GM21367 (cell line): ENCODE results near the gene OR51V1.
A peak's percentile ranks its signal among the peaks of the same experiment; 100 is the strongest.

ENCODE experiments used
- ATAC-seq: cut with Tn5 transposase; IDR thresholded peaks from one replicate; pipeline ENCODE4 v1.9.1; 2021; ENCODE audit not compliant: unreplicated experiment

Gene OR51V1

DNA sequence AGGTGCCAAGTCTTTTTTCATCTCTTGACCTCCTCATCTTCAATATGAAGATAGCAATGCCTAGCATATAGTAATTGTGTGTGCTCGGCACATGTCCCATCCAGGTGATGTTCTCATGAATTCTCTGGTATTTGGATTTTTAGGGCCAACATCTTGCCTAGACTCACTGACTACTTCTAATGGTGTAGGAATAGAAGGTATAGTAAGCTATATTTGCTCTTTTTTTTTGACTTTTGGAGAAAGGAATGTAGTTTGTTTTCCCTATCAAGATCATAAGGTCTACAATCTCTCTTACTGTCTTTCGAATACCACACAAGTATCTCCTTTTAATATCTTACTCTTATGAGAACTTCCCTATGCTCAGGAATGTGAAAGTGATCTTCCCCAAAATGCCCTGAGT is 30.6 kb upstream of the OR51V1 start:
- ATAC-seq = no peak

DNA sequence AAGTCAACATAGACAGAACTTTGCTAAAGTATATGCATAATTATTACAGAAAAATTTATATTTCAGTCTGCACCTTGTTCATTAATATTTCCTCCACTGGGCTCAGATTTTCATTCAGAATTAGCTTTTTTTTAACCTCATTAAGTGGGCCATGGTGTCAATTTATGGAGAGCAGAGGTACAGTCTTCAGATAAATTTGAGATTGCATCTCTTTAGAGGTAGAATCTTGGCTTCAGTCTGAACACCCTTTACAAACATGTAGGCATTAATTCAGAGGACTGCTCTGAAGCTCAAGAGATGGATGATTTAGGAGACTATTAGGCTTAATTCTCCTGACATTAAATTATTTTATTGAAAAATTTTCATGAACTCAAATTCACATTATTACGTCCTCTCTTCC is 29.8 kb upstream of the OR51V1 start:
- no peak for ATAC-seq

DNA sequence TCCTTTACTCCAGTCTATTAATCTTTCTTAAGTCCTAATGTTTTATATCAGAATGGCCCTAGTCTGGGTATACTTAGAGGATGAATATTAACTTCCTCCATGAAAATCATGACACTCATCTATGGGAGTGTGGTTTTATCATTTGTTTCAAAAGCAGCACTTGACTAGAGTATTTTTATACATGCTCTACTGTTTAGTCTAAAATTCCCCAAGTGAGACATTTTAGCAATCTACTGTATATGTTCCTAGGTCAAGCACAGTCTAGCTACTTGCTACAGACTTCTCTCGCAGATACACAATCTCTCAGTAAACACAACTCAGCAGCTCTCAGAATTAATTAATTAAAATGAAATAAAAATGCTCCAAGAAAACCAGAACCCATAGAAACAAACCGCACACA is 29.3 kb upstream of the OR51V1 start:
- ATAC-seq = no peak

DNA sequence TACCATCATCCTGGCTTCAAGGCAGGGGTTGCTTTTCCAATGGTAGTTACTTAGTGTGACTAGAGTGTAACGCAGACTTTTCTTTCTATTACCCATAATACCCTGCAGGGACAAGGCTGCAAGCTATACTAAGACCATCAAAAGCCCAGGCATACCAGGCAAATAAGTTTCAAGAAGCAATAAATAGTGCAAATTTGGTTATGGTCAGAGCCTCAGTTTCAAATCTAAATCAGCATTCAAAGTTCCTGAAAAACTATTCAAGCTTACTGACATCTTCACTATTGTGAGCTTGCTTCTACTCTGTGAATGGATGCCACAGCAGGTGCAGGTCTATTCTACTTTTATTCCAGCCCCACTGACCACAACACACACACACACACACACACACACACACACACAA is 28.9 kb upstream of the OR51V1 start:
- no peak for ATAC-seq

DNA sequence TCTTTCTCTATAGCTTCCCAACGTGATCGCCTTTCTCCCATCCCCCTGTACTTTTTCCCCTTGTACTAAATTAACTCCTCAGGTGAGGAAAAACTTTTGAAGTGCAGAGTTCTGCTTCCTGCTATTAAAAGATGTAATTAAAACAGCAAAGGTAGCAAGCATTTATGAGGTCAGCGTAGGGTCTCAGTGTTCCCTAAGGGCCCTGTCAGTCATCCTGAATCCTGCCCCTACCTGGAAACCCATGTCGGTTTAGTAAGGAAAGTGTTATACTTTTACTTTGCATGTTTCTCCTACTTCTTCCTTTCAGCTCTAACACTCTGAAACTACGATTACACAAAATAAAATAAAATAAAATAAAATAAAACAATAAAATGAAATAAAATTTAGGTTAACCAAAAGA is 27.6 kb upstream of the OR51V1 start:
- no peak for ATAC-seq

DNA sequence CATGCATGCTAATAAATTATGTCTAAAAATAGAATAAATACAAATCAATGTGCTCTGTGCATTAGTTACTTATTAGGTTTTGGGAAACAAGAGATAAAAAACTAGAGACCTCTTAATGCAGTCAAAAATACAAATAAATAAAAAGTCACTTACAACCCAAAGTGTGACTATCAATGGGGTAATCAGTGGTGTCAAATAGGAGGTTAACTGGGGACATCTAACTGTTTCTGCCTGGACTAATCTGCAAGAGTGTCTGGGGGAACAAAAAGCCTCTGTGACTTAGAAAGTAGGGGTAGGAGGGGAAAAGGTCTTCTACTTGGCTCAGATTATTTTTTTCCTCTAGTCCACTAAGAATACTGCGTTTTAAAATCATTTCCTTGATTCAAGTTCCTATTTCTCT is 27.2 kb upstream of the OR51V1 start:
- no peak for ATAC-seq

DNA sequence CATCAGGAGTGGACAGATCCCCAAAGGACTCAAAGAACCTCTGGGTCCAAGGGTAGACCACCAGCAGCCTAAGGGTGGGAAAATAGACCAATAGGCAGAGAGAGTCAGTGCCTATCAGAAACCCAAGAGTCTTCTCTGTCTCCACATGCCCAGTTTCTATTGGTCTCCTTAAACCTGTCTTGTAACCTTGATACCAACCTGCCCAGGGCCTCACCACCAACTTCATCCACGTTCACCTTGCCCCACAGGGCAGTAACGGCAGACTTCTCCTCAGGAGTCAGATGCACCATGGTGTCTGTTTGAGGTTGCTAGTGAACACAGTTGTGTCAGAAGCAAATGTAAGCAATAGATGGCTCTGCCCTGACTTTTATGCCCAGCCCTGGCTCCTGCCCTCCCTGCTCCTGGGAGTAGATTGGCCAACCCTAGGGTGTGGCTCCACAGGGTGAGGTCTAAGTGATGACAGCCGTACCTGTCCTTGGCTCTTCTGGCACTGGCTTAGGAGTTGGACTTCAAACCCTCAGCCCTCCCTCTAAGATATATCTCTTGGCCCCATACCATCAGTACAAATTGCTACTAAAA is 26.3 kb upstream of the OR51V1 start, which contains the start of gene HBB:
Gene HBB (minus strand): TSS at position 340 of the 579 bp plus-strand sequence. CDS start 50 bp downstream, at position 290.
- no peak for ATAC-seq

DNA sequence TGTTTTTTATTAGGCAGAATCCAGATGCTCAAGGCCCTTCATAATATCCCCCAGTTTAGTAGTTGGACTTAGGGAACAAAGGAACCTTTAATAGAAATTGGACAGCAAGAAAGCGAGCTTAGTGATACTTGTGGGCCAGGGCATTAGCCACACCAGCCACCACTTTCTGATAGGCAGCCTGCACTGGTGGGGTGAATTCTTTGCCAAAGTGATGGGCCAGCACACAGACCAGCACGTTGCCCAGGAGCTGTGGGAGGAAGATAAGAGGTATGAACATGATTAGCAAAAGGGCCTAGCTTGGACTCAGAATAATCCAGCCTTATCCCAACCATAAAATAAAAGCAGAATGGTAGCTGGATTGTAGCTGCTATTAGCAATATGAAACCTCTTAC is 25.0 kb upstream of the OR51V1 start:
- ATAC-seq = no peak

DNA sequence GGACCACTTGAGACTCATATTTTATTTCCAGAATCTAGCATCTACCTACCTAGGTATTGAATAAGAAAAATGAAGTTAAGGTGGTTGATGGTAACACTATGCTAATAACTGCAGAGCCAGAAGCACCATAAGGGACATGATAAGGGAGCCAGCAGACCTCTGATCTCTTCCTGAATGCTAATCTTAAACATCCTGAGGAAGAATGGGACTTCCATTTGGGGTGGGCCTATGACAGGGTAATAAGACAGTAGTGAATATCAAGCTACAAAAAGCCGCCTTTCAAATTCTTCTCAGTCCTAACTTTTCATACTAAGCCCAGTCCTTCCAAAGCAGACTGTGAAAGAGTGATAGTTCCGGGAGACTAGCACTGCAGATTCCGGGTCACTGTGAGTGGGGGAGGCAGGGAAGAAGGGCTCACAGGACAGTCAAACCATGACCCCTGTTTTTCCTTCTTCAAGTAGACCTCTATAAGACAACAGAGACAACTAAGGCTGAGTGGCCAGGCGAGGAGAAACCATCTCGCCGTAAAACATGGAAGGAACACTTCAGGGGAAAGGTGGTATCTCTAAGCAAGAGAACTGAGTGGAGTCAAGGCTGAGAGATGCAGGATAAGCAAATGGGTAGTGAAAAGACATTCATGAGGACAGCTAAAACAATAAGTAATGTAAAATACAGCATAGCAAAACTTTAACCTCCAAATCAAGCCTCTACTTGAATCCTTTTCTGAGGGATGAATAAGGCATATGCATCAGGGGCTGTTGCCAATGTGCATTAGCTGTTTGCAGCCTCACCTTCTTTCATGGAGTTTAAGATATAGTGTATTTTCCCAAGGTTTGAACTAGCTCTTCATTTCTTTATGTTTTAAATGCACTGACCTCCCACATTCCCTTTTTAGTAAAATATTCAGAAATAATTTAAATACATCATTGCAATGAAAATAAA is 24.3 kb upstream of the OR51V1 start:
- no peak for ATAC-seq

DNA sequence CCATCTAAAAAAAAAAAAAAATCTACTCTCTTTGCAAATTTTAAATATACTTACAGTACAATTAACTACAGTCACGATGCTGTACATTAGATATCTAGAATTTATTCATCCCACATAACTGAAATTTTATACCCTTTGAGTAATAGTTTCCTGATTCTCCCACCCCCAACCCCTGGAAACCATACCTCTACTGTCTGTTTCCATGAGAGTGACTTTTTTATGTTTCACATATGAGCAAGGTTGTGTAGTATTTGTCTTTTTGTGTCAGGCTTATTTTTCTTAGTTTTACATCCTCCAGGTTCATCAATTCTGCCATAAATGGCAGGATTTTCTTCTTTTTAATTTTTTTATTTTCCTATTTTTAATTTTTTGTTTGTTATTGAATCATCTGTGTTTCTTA is 23.2 kb upstream of the OR51V1 start:
- no peak for ATAC-seq

DNA sequence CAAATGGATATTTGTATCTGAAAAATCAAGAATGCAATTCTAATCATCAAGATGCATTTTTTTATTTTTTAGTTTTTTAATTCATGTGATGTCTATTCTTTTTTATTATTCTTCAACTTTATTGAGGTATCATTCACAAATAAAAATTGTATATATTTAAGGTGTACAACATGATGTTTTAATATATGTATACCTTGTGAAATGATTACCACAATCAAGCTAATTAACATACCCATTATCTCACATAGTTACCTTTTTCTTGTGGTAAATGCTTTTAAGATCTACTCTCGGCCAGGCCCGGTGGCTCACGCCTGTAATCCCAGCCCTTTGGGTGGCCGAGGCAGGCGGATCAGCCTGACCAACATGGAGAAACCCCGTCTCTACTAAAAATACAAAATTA is 22.7 kb upstream of the OR51V1 start:
- no peak for ATAC-seq

DNA sequence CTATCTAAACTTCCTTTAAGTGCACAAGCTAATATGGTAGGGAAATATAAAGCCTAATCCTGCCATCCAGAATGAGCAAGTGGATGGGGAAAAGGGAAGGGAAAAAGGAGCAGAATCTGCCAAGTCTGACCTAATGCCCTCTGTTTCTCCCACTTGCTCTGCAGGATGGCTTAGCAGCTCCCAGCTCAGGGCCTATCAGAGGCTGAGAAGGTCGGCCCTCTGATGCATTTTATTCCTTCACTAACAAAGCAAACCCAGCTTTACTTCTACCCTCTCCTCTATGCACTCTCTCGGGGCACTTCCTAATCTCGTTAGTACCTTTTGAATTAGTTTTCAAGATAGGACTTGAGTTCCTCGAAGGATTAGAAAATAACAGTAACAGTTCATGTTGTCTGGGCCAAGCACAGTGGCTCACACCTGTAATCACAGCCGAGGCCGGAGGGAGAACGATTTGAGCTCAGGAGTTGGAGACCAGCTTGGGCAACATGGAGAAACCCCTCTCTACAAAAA is 9.9 kb upstream of the OR51V1 start:
- ATAC-seq = no peak

DNA sequence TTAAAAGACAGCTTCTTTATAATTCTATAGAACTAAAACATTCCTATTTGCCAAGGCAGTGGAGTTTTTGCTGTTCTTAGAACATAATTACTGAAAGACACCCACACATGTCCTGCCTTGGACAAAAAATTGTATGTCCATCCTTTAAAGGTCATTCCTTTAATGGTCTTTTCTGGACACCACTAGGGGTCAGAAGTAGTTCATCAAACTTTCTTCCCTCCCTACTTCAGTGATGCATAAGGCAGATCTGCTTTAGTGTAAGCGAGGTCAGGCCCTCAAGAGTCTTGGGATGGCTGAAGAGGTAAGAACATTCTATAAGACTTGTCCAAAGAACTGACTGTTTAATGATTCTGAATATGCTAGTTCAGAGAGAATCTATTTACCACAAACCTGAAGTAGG is 4.3 kb upstream of the OR51V1 start:
- ATAC-seq = peak; percentile 68

DNA sequence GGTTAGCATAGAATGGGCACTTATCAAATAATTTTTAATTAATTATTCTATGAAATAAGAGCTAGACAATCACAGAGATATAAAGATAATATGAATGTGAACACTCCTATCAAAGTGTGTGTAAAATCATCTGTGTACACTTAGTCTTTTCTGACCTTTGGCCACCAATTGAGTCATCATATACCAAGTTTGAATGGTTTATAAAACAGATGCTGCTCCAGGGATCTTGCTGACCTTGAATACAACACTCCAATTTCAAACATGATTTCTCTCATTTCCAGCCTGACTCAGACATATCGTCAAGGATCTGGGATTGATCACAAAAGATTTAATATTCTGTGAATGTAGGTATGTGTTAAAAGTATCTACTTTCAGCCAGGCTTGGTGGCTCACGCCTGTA is 2.9 kb upstream of the OR51V1 start:
- no peak for ATAC-seq

DNA sequence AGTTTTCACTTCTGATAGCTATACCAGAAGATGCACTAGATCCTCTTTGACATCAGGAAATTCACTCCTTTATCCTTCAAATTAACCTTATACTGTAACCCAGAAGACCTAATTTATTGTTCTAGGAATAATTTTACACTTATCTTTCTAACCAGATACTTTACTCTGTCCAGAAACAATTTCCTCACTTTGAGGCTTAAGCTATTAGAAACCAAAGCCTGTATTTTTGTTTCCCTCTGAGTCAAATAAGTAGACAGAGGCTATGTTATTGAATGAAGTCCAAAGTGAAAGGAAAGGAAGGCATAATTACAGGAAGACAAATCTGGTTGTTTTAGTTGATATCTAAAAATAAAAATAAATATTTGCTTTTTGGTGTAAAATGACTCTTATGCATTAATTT is 2.2 kb downstream of the OR51V1 start:
- no peak for ATAC-seq

DNA sequence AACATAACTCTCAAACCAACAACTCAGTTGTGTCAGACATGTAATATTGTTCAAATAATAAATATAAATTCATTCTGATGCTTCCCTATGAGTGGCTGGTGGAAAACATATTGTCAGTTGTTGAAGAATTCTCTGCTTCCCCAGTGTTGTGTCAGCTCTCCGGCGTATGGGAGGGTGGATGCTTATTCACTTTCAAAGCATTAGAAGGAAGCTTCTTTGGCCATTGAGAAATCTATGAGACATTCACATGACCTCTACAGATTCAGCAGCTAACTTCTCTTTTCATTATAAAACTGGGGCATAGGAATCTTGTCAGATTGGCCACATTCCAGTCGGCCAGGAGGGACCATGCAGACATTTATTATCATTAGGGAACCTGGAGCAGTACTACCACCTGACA is 2.9 kb downstream of the OR51V1 start:
- no peak for ATAC-seq

DNA sequence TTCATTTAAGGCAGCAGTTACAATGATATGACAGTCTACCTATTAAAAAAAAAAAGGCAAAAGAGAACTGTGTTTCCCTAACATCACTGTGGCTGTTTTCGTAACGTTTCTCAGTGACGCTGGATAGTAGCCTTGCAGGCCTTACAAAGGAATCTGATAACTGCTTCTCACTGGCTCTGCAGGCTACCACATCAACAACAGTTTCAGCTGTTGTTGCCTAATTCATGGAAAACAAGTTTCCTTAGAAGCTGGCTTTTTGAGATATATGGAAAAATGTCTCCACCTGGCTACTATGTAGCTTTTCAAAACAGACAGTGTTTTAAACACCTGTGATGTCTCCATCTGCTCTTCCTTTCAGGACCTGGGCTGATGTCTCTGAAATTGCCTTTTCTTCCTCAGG is 3.8 kb downstream of the OR51V1 start:
- ATAC-seq = no peak

DNA sequence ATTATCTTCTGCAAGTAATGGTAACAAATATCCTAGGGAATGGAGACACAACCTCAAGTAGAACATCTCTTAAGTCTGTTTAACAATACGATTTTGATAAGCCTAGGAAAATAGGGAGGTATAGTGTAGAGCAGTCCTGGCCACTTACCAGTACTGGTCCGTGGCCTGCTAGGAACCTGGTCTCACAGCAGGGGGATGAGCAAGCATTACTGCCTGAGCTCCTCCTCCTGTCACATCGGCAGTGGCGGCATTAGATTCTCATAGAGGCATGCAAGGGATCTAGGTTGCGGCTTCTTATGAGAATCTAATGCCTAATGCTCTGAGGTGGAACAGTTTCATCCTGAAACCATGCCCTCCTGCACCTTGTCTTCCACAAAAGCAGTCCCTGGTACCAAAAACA is 4.4 kb downstream of the OR51V1 start:
- ATAC-seq = no peak

DNA sequence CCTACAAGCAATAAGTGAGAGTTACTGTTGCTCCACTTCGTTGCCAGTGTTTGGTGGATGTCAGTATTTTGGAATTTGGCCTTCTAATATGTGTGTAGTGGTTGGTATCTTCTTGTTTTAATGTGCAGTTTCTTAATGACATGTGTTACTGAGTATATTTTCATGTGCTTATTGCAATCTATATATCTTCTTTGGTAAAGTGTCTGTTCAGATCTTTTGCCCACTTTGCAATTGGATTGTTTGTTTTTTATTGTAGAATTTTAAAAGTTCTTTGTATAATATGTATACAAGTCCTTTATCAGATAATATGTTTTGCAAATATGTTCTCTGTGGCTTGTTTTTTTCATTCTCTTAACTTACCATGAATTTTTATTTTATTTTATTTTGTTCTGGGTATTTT is 7.7 kb downstream of the OR51V1 start:
- ATAC-seq = no peak

DNA sequence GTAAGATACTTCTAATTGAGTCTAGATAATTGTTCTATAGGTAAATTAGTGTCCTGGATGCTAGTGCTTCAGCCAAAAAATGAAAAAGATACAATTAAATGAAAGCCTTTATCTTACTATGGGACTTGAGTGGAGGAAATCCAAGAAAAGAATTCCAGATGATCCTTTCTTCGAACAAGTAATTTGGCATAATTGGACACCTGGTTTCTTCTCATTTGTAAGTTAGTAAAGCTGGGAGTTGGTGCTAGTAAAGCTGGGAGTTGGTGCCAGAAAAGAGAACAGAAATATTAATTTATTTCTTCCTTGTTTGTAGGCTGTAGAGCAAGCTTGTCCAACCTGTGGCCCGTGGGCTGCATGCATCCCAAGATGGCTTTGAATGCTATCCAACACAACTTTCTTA is 12.3 kb downstream of the OR51V1 start:
- no peak for ATAC-seq

DNA sequence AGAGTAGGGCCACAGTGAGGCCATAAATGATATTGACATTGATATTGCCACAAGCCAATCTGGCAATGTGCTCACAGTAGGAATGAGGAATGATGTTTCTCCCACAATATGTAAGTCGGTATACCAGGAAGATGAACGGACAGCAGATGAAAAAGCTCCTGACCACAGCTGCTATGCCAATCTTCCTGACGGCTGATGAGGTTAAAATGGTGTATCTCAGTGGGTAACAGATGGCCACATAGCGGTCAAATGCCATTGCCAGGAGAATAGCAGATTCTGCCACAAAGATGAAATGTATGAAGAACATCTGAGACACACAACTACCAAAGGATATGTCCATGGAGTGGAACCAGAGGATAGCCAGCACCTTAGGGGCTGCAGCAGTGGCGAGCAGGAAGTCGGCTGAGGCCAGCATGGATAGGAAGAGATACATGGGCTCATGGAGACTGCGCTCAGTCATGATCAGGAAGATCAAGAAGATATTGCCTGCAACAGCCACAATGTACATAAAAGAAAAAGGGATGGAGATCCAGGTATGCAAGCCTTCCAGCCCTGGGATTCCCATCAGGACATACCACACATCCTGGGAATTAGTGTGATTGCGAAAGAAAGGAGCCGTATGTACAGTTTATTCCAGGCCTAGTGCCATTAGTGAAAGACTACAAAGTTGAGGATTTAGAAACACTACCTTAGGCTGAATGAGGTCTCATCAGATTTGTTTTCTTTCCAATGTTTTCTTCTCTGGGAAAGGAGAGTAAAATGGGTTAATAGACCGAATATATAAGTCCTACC is 22.2 kb downstream of the OR51V1 start:
- no peak for ATAC-seq

DNA sequence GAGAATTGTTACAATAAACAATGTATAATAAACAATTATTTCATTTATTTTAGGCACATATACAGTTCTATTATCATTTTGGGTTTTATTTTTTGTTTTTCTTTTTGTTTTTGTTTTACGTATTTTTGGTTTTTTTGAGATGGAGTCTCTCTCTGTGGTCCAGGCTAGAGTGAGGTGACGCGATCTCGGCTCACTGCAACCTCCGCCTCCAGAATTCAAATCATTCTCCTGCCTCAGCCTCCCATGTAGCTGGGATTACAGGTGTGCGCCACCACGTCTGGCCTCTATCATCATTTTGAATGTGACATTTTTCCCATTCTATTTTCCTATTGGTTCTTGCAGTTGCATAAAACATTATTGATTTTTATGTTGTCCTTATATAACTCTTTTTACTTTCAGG is 25.5 kb downstream of the OR51V1 start:
- no peak for ATAC-seq
